Measurements from ENCODE around the gene CIC.

CIC gene

DNA sequence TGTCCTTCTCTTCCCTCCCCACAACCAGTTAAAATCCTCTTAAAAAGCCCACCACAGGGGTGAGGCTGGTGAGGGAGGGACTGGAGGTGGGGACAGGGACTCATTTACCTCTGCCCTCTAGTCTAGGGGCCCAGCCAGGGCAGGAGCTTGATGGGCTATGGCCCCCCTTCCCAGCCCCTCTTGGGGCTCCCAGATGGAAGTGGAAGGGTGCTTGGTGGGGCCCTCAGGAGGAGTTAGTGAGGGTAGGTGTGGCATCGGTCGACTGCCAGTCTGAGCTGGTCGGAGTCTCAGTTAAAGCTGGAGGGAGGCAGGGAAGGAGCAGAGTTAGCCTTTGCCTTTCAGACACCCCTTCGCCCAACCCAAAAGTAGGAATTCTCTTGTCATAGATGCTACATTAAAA is 38.5 kb upstream of the CIC start:
- Histone ChIP-seq H3K9ac (ENCODE audit: low read length) (no peak overlapping the region), H3K27me3 (ENCODE audit: low read length) (no peaks in the 10 kb centered on the region), H2AFZ (ENCODE audit: low read depth, low read length, severe bottlenecking) (no peak overlapping the region), H4K20me1 (ENCODE audit: low read depth, low read length) (0 out of 2 replicates have a peak, but pooled peaks cover 4% of the 10 kb centered on the region), H3K9me2 (replicated peaks; ENCODE audit: insufficient read depth, low read length) (no peaks in the 10 kb centered on the region), H3K36me3 (ENCODE audit: low read length) (no peaks in the 10 kb centered on the region; the same call in 1 of the 2 replicates), H3K4me3 (ENCODE audit: insufficient read depth, low read length, poor library complexity, severe bottlenecking) (no peak overlapping the region), H3F3A (ENCODE audit: insufficient read depth) (peaks cover 10% of the 10 kb centered on the region; the same call in 1 of the 2 replicates), H3K4me2 (ENCODE audit: low read depth, low read length, poor library complexity, severe bottlenecking) (no peak overlapping the region), H3K9me3 (ENCODE audit: insufficient read depth, low read length) (no peaks in the 10 kb centered on the region), H3K79me2 (ENCODE audit: insufficient read depth, low read length) (no peaks in the 10 kb centered on the region), H3K27ac (ENCODE audit: low read depth, low read length) (no peak overlapping the region)
- TF ChIP-seq EZH2phosphoT487 (conservative IDR thresholded peaks at IDR 0.05; ENCODE audit: low read length): no peak
- TF ChIP-seq, protein P1, sequence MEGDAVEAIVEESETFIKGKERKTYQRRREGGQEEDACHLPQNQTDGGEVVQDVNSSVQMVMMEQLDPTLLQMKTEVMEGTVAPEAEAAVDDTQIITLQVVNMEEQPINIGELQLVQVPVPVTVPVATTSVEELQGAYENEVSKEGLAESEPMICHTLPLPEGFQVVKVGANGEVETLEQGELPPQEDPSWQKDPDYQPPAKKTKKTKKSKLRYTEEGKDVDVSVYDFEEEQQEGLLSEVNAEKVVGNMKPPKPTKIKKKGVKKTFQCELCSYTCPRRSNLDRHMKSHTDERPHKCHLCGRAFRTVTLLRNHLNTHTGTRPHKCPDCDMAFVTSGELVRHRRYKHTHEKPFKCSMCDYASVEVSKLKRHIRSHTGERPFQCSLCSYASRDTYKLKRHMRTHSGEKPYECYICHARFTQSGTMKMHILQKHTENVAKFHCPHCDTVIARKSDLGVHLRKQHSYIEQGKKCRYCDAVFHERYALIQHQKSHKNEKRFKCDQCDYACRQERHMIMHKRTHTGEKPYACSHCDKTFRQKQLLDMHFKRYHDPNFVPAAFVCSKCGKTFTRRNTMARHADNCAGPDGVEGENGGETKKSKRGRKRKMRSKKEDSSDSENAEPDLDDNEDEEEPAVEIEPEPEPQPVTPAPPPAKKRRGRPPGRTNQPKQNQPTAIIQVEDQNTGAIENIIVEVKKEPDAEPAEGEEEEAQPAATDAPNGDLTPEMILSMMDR (IDR thresholded peaks at IDR 0.05; ENCODE audit: insufficient read depth, low read length, poor library complexity, severe bottlenecking): no peak

DNA sequence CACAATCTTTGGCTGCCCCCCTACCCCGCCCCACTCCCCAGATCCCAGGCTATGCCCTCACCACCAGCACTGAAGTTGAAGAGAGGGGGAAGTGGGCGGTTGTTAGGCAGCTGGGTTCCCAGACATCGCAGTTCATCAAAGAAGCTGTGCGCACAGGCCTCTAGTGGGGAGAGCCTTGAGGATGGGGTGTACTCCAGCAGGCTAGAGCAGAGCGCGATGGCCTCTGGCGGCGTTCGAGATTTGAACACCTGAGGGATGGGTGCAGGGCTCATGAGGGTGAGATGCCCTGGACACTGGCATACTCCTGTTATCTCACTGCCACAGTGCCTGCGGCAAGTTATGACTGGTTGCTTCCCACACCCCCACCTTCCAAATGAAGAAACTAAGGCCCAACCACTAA is 36.6 kb upstream of the CIC start:
- Histone ChIP-seq H3K4me2 (ENCODE audit: low read depth, low read length, poor library complexity, severe bottlenecking) (no peak overlapping the region), H3K9ac (ENCODE audit: low read length) (no peak overlapping the region), H3K27ac (ENCODE audit: low read depth, low read length) (no peak overlapping the region), H3K79me2 (ENCODE audit: insufficient read depth, low read length) (no peaks in the 10 kb centered on the region), H3K36me3 (ENCODE audit: low read length) (no peaks in the 10 kb centered on the region; the same call in 1 of the 2 replicates), H3K27me3 (ENCODE audit: low read length) (no peaks in the 10 kb centered on the region), H4K20me1 (ENCODE audit: low read depth, low read length) (no peaks in the 10 kb centered on the region), H3K4me3 (ENCODE audit: insufficient read depth, low read length, poor library complexity, severe bottlenecking) (no peak overlapping the region), H3F3A (ENCODE audit: insufficient read depth) (peaks cover 10% of the 10 kb centered on the region; the same call in 1 of the 2 replicates), H3K9me2 (replicated peaks; ENCODE audit: insufficient read depth, low read length) (no peaks in the 10 kb centered on the region), H3K9me3 (ENCODE audit: insufficient read depth, low read length) (no peaks in the 10 kb centered on the region), H2AFZ (ENCODE audit: low read depth, low read length, severe bottlenecking) (no peak overlapping the region)
- TF ChIP-seq, protein P1 (IDR thresholded peaks at IDR 0.05; ENCODE audit: insufficient read depth, low read length, poor library complexity, severe bottlenecking): no peak
- no peak for TF ChIP-seq EZH2phosphoT487 (conservative IDR thresholded peaks at IDR 0.05; ENCODE audit: low read length)

GRCh38 chr19:42233106-42233505 is 35.9 kb upstream of the CIC start:
- no peaks in the 10 kb centered on the region for H3K9me3 ChIP-seq (ENCODE audit: insufficient read depth, low read length)
- H3K36me3 ChIP-seq (ENCODE audit: low read length): no peaks in the 10 kb centered on the region; the same call in 1 of the 2 replicates
- TF ChIP-seq EZH2phosphoT487 (conservative IDR thresholded peaks at IDR 0.05; ENCODE audit: low read length): no peak
- TF ChIP-seq, protein P1 (IDR thresholded peaks at IDR 0.05; ENCODE audit: insufficient read depth, low read length, poor library complexity, severe bottlenecking): no peak
- H4K20me1 ChIP-seq (ENCODE audit: low read depth, low read length): no peaks in the 10 kb centered on the region
- H3K27me3 ChIP-seq (ENCODE audit: low read length): no peaks in the 10 kb centered on the region
- no peak overlapping the region for H3K4me3 ChIP-seq (ENCODE audit: insufficient read depth, low read length, poor library complexity, severe bottlenecking)
- H3K79me2 ChIP-seq (ENCODE audit: insufficient read depth, low read length): no peaks in the 10 kb centered on the region
- H3K9ac ChIP-seq (ENCODE audit: low read length): no peak overlapping the region
- H2AFZ ChIP-seq (ENCODE audit: low read depth, low read length, severe bottlenecking): no peak overlapping the region
- no peaks in the 10 kb centered on the region for H3K9me2 ChIP-seq (replicated peaks; ENCODE audit: insufficient read depth, low read length)
- no peak overlapping the region for H3K27ac ChIP-seq (ENCODE audit: low read depth, low read length)
- peaks cover 10% of the 10 kb centered on the region; the same call in 1 of the 2 replicates for H3F3A ChIP-seq (ENCODE audit: insufficient read depth)
- H3K4me2 ChIP-seq (ENCODE audit: low read depth, low read length, poor library complexity, severe bottlenecking): no peak overlapping the region
